Activated CD8-positive, alpha-beta memory T cell treated with anti-CD3 and anti-CD28 coated beads, Interleukin-2, amount 50 U/mL, for 4 hours (primary cell): Measurements from ENCODE around the gene ARL8B.
"Not testable (repeated sequence)": the region's sequence is repeated elsewhere in the genome, so short reads cannot be mapped to it uniquely, and the experiment has no call there.

Source experiments
- DNase-seq: peaks from one replicate; pipeline ENCODE4 v3.0.0-alpha.2; 2020

ARL8B gene

DNA sequence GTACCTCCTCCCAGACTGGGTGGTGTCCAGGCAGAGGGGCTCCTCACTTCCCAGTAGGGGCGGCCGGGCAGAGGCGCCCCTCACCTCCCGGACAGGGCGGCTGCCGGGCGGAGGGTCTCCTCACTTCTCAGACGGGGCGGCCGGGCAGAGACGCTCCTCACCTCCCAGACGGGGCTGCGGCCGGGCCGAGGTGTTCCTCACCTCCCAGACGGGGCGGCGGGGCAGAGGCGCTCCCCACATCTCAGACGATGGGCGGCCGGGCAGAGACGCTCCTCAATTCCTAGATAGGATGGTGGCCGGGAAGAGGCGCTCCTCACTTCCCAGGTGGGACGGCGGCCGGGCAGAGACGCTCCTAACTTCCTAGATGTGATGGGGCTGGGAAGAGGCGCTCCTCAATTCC, 8.4 kb upstream of the ARL8B start:
- not testable (repeated sequence) for DNase-seq

DNA sequence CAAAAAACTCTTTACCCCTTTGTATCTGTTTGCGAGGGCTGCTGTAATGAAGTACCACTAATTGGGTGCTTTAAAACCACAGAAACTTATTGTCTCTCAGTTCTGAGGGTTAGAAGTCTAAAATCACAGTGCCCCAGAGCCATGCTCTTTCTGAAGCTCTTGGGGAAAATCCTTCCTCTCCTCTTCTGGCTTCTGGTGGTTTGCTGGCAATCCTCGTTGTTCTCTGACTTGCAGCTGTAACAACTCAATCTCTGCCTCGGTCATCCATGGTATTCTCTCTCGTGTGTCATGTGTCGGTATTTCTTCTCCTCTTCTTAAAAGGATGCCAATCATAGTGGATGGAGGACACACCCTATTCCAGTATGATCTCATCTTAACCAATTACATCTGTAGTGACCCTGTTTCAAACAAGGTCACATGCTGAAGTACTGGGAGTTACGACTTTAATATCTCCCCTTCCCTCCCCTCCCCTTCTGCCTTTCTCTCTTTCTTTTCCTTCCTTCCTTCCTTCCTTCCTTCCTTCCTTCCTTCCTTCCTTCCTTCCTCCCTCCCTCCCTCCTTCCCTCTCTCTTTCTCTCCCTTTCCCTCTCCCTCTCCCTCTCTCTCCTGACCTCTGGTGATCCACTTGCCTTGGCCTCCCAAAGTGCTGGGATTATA, 6.5 kb upstream of the ARL8B start:
- DNase-seq = no peak

DNA sequence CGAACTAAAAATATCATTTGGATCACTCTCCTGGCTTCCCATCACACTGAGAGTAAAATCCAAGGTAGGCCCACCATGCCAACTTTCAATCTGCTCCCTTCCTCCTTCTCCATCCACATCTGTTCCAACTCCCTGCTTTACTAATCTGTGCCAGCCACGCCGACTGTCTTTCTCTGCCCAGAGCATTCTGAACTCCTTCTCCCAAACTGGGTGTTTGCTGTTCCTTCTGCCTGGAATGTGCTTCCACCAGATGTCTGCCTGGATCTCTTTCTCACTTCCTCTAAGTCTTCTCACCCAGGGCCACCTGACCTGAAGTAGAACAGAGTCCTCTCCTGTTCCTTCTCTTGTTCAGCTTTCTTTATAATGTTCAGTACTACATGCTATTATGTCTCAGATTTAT, 5.6 kb upstream of the ARL8B start:
- no peak for DNase-seq

DNA sequence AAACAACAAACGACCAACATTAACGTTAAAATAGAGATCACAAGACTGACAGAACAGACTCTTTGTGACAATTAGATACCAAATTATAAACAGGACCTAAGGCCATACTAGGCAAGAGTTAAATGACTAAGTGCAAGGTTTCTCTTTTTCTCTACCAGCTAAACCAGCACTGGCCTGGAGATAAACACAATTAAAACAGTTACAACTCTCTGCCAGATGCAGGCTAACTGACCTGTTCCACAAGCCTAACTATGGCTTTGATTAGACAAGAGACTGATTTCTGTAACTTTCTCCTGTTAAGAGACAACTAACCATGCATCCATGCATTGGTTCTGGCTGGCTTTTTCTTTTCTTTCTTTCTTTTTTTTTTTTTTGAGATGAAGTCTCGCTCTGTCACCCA, 1.6 kb upstream of the ARL8B start:
- no peak for DNase-seq

DNA sequence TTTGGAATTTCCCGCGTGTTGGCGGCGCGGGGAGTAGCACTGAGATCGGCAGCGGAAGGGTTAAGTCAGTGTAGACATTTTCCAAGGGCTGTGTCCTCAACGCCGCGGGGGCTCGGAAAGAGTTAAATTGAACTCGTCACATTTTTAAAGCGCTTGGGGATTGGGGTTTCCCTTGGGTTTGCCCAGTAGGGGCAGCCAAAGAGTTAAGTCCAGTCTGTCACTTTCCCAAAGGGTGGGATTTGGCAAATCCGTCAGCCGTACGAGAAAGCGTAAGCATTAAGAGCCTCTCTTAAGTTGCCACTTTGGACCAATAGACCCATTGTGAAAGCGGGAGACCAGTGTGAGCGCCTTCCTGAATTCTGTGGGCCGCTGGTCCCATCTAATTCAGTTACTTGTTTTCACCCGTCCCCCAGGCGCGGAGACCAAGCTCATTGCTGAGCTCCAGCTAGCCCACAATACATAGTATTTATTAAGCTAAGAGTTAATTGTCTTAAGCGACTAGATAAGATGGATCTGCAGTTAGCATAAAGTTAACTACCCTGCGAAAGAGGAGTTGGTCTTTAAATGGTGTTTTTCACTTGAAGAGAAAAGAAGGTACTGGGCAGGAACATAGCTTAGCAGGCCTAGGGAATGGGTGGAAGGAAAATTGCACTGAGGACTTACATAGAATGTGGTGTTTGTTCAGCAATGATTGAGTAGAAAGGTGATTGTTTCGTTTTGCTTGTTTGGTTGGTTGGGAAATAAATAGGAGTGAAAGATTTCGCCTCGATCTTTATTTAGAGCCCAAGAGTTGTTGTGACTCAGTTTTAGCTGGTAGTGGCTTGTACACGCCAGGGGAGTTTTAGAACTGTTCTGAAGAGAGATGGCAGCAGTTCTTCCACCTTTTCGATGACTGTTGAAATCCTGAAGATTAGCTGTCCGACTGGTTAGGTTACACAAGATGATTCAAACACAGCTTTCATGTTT, 932 bp downstream of the ARL8B start:
- peak; percentile 17 for DNase-seq

DNA sequence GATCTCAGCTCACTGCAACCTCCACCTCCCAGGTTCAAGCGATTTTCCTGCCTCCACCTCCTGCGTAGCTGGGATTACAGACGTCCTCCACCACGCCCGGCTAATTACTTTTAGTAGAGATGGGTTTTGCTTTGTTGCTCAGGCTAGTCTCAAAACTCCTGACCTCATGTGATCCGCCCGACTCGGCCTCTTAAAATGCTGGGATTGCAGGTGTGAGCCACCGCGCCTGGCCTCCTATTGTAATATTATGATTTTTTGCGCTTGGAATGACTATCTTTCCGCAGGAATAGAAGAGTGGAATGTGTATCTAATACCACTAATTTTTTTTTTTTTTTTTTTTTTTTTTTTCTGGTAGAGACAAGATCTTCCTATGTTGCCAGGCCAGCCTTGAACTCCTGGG, 1.8 kb downstream of the ARL8B start:
- DNase-seq = no peak

DNA sequence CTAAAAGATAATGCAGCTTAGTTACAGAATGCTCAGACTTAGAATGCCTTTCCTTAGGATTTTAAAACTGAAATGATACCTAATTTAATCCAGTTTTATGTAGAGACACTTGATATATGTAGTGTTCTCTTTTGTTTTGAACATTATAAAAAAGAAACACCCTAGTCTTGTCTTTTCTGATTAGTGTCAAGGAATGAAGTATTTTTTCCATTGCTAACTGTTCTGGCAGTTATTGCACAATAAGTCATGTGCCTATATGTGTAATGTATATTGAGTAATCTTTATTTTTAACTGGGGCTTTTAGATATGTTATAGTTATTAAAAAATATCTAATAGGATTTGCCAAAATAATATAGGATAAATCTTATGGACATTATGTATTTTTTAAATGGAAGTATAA, 4.5 kb downstream of the ARL8B start:
- DNase-seq = no peak

DNA sequence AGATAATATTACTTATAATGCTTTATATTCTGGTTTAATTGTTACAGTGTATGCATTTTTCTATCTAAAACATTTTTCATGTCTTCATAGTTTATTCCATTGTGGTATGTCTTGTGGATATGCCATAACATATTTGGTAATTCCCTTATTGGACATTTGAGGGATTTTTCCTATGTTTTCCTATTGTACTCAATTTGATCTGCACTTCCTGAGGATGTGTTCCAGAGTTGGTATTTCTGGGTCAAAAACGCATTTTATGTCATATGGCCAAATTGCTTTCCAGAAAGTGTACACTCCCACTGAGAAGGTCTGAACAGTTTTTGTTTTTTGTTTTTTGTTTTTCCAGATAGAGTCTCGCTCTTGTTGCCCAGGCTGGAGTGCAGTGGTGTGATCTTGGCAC, 6.8 kb downstream of the ARL8B start:
- no peak for DNase-seq

DNA sequence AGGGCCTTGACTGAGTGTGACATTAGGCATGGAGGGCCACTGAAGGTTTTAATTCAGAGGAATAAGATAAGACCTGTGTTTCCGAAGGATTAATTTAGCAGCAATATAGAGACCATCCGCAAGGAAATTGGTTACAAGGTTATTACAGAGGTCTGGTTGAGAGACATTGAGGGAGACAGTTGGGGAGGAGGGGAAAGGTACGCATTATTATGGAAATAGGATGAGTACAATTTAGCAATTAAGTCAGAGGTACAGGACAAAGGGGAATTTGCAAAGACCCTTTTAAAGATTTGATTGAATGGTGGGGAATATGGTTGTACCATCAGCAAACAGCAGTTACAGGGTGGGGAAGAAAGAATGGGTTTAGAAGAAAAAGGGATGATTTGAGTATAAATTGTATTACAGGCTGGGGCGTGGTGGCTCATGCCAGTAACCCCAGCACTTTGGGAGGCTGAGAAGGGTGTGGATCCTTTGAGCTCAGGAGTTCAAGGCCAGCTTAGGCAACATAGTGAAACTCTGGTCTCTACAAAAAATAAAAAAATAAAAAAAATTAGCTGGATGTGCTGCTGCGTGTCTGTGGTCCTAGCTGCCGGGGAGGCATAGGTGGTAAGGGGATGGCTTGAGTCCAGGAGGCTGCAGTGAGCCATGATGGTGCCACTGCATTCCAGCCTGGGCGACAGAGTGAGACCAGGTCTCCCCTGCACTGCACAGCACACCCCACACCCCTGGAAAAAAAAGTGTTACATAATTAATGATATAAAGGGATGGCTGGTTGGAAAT, 11.3 kb downstream of the ARL8B start:
- DNase-seq = no peak

DNA sequence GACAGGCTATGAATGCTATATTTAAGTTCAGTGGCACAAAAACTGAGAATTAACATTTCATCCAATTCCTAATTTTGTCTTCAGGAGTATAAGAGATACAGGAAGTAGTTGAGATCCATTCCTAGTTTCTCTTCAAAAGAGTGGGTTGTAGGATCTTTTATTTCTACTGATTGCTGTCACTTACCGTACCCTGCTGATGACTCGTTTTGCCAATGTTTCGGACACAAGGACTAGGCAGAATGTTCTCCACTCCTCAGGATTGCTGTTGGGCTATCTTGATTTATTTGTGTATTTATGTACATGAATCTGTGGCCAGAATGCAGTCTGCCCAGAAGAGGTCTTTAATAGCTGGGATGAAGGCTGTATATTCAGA, 11.9 kb downstream of the ARL8B start:
- DNase-seq = no peak

DNA sequence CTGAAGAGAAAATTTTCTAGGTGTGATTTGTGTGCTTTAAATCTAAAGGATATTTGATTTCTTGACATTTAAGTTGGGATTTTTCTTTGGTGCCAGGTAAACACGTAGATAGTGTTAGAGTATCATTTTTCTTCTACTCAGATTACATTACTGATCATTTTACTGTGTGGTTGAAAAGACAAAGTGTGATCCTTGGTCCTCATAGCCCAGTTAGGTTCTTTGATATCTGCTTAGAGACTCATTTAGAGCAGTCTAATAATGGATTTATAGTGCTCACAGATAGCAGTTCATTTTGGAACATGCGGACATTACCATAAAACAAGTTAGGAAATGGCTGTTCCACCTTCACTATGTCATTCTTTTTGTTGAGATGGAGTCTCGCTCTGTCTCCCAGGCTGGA, 12.4 kb downstream of the ARL8B start:
- DNase-seq = no peak

DNA sequence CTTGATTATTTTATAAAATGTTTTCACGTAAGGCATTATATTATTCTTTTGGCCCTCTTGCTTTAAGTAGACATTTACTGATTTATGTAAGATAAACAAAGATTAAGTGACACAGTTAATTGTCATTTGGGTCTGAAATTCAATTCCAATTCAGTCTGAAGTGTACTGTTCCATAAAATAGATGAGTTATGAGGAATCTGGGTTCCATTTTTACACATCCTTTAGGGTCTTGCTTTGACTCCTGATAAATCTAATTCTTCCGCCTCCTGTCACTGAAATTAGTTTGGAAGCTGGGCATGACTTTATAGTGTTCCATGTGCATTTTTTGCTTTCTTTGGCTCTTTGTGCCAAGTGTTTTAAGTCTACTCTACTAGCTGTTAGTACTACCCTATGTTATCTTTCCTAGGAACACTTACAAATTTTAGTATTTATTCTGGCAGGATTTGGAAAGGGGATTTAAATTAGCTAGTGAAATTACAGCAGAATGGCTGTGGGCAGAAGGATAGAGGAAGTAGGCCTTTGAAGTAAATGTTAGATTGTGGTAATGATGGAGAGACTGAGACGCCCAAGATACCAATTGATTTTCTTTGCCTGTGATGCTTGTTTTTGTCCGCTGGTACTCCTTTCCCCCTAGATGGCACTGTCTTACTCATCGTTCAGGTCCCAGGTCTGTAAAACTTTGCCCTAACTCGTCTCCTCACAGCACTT, 14.3 kb downstream of the ARL8B start:
- DNase-seq = peak; percentile 29

DNA sequence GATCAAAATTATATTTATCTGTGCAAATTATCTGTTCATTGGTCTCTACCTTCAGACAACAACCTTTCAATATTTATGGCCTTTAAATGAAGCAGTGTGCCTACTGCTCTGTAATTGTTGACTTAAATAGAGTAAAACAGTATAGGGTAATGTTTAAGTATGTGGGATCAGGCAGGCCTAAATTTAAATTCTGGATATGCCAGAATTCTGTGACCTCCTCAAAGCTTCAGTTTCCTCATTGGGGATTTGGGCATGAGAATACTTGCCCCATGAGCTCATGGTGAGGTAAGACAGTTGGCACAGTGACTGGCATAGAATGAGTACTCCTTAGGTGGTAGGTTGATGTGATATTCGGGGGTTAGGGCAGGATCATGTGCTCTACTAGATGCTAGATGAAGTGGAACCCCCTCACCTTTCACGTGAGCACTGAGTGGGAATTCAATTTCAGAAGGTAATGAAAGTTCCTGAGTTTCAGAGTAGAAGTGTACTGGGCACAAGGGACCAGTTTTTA, 14.9 kb downstream of the ARL8B start:
- DNase-seq = no peak

DNA sequence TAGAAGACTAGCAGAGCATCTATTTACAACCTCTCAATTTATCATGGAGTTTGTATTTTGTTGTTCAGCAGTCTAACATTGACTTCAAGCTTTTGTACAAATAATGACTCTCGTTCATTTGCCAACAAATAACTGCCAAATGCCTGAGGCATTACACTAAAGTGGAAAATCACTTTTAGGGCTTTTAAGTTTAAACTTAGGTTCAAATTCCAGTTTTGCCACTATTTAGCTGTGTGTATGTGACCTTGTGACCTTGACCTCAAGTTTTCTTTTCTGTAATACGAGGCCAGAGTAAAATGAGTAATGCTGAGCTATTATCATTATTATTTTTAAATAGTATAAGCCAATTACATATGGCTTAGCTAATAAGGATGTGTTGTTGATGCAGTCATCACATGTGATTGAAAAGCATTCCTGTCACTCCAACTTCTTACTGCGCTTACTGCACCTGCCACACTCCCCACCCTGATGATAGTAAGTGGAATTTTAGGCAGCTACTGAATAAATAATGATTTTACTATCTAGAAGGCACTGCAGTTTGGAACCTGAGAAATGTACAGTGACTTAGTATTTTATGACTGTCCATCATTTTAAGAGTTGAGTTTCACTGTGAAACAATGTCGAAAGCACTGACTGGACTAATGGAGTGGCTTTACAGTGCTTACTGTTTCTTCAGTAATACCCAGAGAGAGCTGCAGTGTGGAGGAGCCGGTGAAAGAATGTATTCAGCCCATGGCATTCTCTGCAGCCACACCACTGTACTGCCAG, 16.3 kb downstream of the ARL8B start:
- no peak for DNase-seq

DNA sequence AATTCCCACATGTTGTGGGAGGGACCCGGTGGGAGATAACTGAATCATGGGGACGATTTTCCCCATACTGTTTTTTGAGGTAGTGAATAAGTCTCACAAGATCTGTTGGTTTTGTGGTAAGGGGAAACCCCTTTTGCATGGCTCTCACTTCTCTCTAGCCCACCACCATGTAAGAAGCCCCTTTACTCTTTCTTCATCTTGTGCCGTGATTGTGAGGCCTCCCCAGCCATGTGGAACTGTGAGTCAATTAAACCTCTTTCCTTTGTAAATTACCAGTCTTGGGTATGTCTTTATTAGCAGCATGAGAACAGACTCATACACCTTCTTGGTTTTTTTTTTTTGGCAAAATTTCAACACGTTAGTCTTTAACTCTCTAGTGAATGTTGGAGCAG, 18.1 kb downstream of the ARL8B start:
- DNase-seq = no peak

DNA sequence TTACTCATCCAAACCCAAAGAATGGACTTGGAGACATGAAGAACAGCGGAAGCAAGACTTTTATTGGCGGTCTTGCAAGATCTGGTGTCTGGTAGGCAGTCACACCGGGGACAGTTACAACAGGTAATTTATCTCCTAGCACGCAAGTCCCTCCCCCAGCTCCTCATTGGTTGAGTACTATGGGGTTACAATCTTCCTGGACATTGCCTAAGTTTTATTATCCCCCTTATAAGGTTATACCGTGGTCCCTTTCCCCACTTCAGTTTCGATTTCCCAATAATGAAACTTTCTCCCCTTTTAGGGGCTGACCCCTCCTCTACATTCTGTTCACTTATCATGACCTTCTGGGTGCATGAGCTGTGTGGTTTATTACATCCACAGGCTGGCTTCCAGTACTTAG, 18.7 kb downstream of the ARL8B start:
- no peak for DNase-seq

DNA sequence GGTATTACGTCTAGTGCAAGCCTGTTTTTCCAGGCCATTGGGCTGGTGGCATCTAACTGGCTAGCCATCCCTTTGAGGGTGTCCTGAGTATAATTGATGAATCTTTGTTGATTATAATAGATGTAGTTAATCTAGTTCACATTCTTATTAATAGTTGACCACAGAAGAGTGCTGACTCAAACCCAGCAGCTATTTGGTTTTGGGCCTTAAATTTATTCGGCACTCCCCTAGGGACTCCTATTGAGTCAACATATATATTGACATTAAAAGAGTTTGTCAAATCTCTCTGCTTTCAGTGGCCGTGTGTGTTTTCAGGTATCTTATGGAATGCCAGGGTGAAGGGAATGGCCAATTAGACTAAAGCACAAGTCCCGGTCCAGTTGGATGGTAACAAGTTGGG, 19.7 kb downstream of the ARL8B start:
- DNase-seq = no peak

DNA sequence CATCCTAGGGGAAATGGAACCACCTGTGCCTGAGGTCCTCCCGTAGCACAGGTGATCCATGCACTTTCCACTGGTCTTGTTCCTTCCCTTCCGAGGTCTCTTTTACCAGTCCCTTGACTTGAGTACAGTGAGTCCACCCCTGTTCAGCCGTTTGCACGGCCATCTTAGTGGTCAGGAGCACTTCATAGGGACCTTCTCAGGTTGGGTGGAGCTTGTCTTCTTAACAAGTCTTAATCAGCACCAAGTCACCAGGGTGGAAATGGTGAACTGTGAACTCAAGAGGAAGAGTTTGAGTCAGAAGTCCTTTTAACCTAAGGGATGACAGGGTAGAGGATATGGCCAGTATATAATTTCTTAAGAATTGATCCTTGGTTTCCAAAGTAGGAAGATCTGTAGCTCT, 21.4 kb downstream of the ARL8B start:
- no peak for DNase-seq

DNA sequence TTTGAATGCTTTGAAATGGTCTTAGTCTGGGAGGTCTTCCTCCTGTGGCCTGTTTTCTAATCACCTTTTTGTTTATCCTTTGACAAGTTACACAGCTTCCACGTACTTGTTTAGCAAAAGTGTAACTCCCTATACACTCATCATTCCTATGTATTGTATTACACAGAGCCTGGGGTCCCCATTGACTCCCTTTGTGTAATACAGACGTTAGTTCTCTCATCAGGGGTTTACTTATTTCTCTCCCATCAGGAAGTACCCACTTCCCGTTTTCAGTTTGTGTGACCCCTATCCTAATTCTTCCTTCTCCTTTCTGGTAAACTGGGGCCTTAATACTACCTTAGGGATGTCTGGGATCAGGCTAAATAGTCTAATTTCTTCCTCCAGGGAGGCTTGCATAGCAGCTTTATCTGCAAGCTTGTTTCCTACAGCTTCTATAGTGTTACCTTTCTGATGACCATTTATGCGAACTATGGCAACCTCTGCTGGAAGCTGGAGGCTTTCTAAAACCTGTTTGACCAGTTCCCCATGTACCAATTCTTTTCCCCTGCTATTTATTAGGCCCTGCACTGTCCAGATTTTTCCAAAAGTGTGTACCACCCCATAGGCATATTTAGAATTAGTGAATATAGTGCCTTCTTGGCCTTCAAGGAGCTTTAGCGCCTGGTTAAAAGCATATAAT, 22.4 kb downstream of the ARL8B start:
- DNase-seq = no peak

DNA sequence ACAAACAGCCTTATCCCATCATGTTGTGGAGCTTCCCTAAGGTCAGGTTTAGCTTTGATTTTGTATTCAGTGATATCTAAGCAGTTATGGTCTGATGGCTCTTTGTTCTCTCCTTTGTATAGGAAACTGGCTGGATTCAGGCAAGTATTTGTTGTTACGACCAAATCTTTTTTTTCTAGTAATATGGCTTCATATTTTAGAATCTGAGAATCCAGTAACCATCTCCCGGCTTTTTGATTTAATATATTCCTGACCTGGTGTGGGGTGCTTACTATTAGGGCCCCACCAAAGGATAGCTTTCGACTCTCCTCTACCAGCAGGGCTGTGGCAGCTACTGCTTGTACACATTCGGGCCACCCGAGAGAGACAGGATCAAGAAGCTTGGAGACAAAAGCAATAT, 23.0 kb downstream of the ARL8B start:
- no peak for DNase-seq

DNA sequence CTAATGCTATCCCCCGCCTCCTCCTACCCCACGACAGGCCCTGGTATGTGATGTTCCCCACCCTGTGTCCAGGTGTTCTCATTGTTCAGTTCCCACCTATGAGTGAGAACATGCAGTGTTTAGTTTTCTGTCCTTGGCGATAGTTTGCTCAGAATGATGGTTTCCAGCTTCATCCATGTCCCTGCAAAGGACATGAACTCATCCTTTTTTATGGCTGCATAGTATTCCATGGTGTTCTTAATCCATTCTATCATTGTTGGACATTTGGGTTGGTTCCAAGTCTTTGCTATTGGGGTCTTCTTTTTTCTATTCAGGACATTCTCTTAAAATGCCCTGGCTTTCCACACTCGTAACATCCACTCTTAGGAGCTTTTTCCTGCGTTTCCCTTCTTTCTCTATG, 25.1 kb downstream of the ARL8B start:
- not testable (repeated sequence) for DNase-seq
